H9 (cell line): ENCODE results near the gene TMCO4. TPM values are rescaled to one million over a fixed set of nuclear protein-coding genes. Genes with fewer than 3 reads are reported as not detected.

Source experiments
- DNase-seq: peaks from one replicate; pipeline ENCODE4 v3.0.0-alpha.2; 2017
- H2AFZ ChIP-seq: one replicate; pipeline ENCODE4 v1.6.1; 2013; ENCODE audit warnings: mild to moderate bottlenecking, low read length, control low read depth, moderate library complexity
- H2AK5ac ChIP-seq: 2 replicates; pipeline ENCODE4 v1.6.1; 2013; ENCODE audit warnings: low read length, control low read depth, mixed read lengths; ENCODE audit not compliant: insufficient read length
- H2BK120ac ChIP-seq: one replicate; pipeline ENCODE4 v1.6.1; 2013; ENCODE audit warnings: low read depth, mild to moderate bottlenecking, low read length, control low read depth, inconsistent platforms; ENCODE audit not compliant: poor library complexity, severe bottlenecking
- H2BK12ac ChIP-seq: 2 replicates; pipeline ENCODE4 v1.6.1; 2013; ENCODE audit warnings: low read length, control low read depth, mixed read lengths, low read depth; ENCODE audit not compliant: insufficient read length
- H2BK15ac ChIP-seq: 2 replicates; pipeline ENCODE4 v1.6.1; 2013; ENCODE audit warnings: low read depth, low read length, control low read depth
- H2BK20ac ChIP-seq: one replicate; pipeline ENCODE4 v1.6.1; 2013; ENCODE audit warnings: low read depth, mild to moderate bottlenecking, low read length, control low read depth, inconsistent platforms; ENCODE audit not compliant: poor library complexity, severe bottlenecking
- H2BK5ac ChIP-seq: 2 replicates; pipeline ENCODE4 v1.6.1; 2013; ENCODE audit warnings: low read length, control low read depth, mixed read lengths; ENCODE audit not compliant: insufficient read length
- H3K14ac ChIP-seq: 2 replicates; pipeline ENCODE4 v1.6.1; 2013; ENCODE audit warnings: low read length, control low read depth; ENCODE audit not compliant: insufficient read depth
- H3K18ac ChIP-seq: 2 replicates; pipeline ENCODE4 v1.6.1; 2013; ENCODE audit warnings: low read depth, mild to moderate bottlenecking, mixed read lengths, low read length, control low read depth; ENCODE audit not compliant: insufficient read length
- H3K23ac ChIP-seq: 2 replicates; pipeline ENCODE4 v1.6.1; 2013; ENCODE audit warnings: low read length, control low read depth, mixed read lengths, low read depth; ENCODE audit not compliant: insufficient read length
- H3K23me2 ChIP-seq: 2 replicates; pipeline ENCODE4 v1.6.1; 2013; ENCODE audit warnings: low read depth, mild to moderate bottlenecking, mixed read lengths, low read length, control low read depth; ENCODE audit not compliant: insufficient read length, poor library complexity, severe bottlenecking
- H3K27ac ChIP-seq: 2 replicates; pipeline ENCODE4 v1.5.1; 2013; ENCODE audit warnings: low read length, control low read depth, mixed read lengths, low read depth; ENCODE audit not compliant: insufficient read length
- H3K27me3 ChIP-seq: 2 replicates; pipeline ENCODE4 v1.6.1; 2013; ENCODE audit warnings: low read length, control low read depth, inconsistent platforms; ENCODE audit not compliant: insufficient read depth
- H3K4ac ChIP-seq: 2 replicates; pipeline ENCODE4 v1.6.1; 2013; ENCODE audit warnings: low read depth, mild to moderate bottlenecking, control low read depth, inconsistent platforms, low read length, moderate library complexity
- H3K4me1 ChIP-seq: 2 replicates; pipeline ENCODE4 v1.6.1; 2013; ENCODE audit warnings: low read length, control low read depth, inconsistent platforms; ENCODE audit not compliant: insufficient read depth
- H3K4me2 ChIP-seq: 2 replicates; pipeline ENCODE4 v1.6.1; 2013; ENCODE audit warnings: low read length, control low read depth, mixed read lengths; ENCODE audit not compliant: insufficient read length, insufficient read depth
- H3K56ac ChIP-seq: 2 replicates; pipeline ENCODE4 v1.6.1; 2013; ENCODE audit warnings: low read depth, mild to moderate bottlenecking, mixed read lengths, low read length, control low read depth; ENCODE audit not compliant: insufficient read length
- H3K79me1 ChIP-seq: 2 replicates; pipeline ENCODE4 v1.6.1; 2013; ENCODE audit warnings: low read depth, mild to moderate bottlenecking, moderate library complexity, low read length, control low read depth, inconsistent platforms; ENCODE audit not compliant: insufficient read depth, poor library complexity, severe bottlenecking
- H3K79me2 ChIP-seq: 2 replicates; pipeline ENCODE4 v1.6.1; 2013; ENCODE audit warnings: low read length, control low read depth, inconsistent platforms; ENCODE audit not compliant: insufficient read depth
- H3K9ac ChIP-seq: 2 replicates; pipeline ENCODE4 v1.6.1; 2013; ENCODE audit warnings: low read length, control low read depth, mixed read lengths; ENCODE audit not compliant: insufficient read length; ENCODE audit errors: extremely low read depth
- H3K9me3 ChIP-seq: one replicate; pipeline ENCODE4 v1.6.1; 2013; ENCODE audit warnings: low read depth, low read length, inconsistent platforms; ENCODE audit not compliant: control insufficient read depth
- H3T11ph ChIP-seq: one replicate; pipeline ENCODE4 v1.6.1; 2013; ENCODE audit warnings: mild to moderate bottlenecking, low read length, control low read depth, inconsistent platforms
- H4K20me1 ChIP-seq: one replicate; pipeline ENCODE4 v1.6.1; 2013; ENCODE audit not compliant: control insufficient read depth, insufficient read length, insufficient read depth
- H4K5ac ChIP-seq: 2 replicates; pipeline ENCODE4 v1.6.1; 2013; ENCODE audit warnings: low read depth, mild to moderate bottlenecking, mixed read lengths, low read length, control low read depth; ENCODE audit not compliant: insufficient read length
- H4K8ac ChIP-seq: replicated peaks from 2 replicates; pipeline ENCODE4 v1.6.1; 2013; ENCODE audit warnings: low read length, control low read depth, mixed read lengths, low read depth; ENCODE audit not compliant: insufficient read length
- H4K91ac ChIP-seq: 2 replicates; pipeline ENCODE4 v1.6.1; 2013; ENCODE audit warnings: low read depth, mild to moderate bottlenecking, moderate library complexity, mixed read lengths, low read length, control low read depth; ENCODE audit not compliant: insufficient read length
- H3K27ac Mint-ChIP-seq, 3 experiments: 2 replicates in 2 of 3; 3 replicates in 1 of 3; pipeline ENCODE4 v1.8.0; 2020 to 2021; ENCODE audit warnings: mixed read lengths in 3 of 3, mild to moderate bottlenecking in 1 of 3, moderate library complexity in 1 of 3
- H3K27me3 Mint-ChIP-seq: 2 replicates; pipeline ENCODE4 v1.8.0; 2021; ENCODE audit warnings: low read depth, mild to moderate bottlenecking, moderate library complexity, mixed read lengths
- H3K36me3 Mint-ChIP-seq, 3 experiments: 2 replicates in 2 of 3; 3 replicates in 1 of 3; pipeline ENCODE4 v1.8.0; 2020 to 2021; ENCODE audit warnings: low read depth in 3 of 3, mixed read lengths in 3 of 3; ENCODE audit not compliant: insufficient read depth in 1 of 3
- H3K4me1 Mint-ChIP-seq, 2 experiments: 2 replicates each; pipeline ENCODE4 v1.8.0; 2020; ENCODE audit warnings: mixed read lengths in 2 of 2
- H3K4me3 Mint-ChIP-seq, 2 experiments: 2 replicates in 1 of 2; 3 replicates in 1 of 2; pipeline ENCODE4 v1.8.0; 2020 to 2021; ENCODE audit warnings: mild to moderate bottlenecking in 2 of 2, mixed read lengths in 2 of 2, moderate library complexity in 1 of 2
- H3K9me3 Mint-ChIP-seq, 2 experiments: 2 replicates in 1 of 2; 3 replicates in 1 of 2; pipeline ENCODE4 v1.8.0; 2020; ENCODE audit warnings: mild to moderate bottlenecking in 2 of 2, mixed read lengths in 2 of 2, moderate library complexity in 1 of 2
- CTCF ChIP-seq: fragments of 200-600 bp; sonication (generic); conservative IDR thresholded peaks from 3 replicates; pipeline ENCODE4 v1.8.0; 2021; ENCODE audit warnings: antibody characterized with exemption, mild to moderate bottlenecking
- WGBS: extraction: QIAGEN DNeasy Blood & Tissue Kit; methylation state at CpG from one replicate; pipeline ENCODE4 v1.1.7; 2013; ENCODE audit warnings: missing lambda C conversion rate, low lambda C conversion rate, mixed read lengths; ENCODE audit not compliant: insufficient read length; ENCODE audit errors: extremely low coverage; 5-methylcytosine and 5-hydroxymethylcytosine counted together
- total RNA-seq: library from RNA; stranded (reverse); gene quantifications from 2 replicates; pipeline ENCODE4 v1.2.1, GENCODE V29; 2021

The TMCO4 gene
- total RNA-seq, 1 experiment from 2014 or later = 4.0 TPM

GRCh38 chr1:19794583-19794982, 5.1 kb downstream of the TMCO4 start:
- Histone ChIP-seq H3T11ph (no peak overlapping the region), H2BK15ac (no peak overlapping the region), H3K27ac (no peak overlapping the region), H2AFZ (no peak overlapping the region), H3K4ac (no peak overlapping the region), H4K8ac (no peak overlapping the region), H3K79me2 (no peaks in the 10 kb centered on the region), H2BK20ac (no peak overlapping the region), H3K4me2 (no peak overlapping the region), H3K14ac (no peak overlapping the region), H3K9me3 (no peaks in the 10 kb centered on the region), H3K9ac (no peak overlapping the region), H4K5ac (no peak overlapping the region), H2BK120ac (no peak overlapping the region), H3K23me2 (no peaks in the 10 kb centered on the region), H4K91ac (no peak overlapping the region), H3K56ac (no peak overlapping the region), H4K20me1 (no peaks in the 10 kb centered on the region), H2BK5ac (no peak overlapping the region), H3K4me1 (no peaks in the 10 kb centered on the region), H3K79me1 (no peaks in the 10 kb centered on the region), H2AK5ac (no peak overlapping the region), H3K18ac (no peak overlapping the region), H3K27me3 (no peaks in the 10 kb centered on the region; the same call in 1 of the 2 replicates), H2BK12ac (no peak overlapping the region), H3K23ac (no peak overlapping the region)
- Mint-ChIP-seq H3K9me3 (no peaks in the 10 kb centered on the region; a peak in 1 of 5 replicates), H3K4me1 (peaks cover 11 to 19% of the 10 kb centered on the region in 2 experiments), H3K4me3 (no peak overlapping the region), H3K27me3 (peaks cover 43% of the 10 kb centered on the region), H3K27ac (no peak overlapping the region), H3K36me3 (peaks cover 0 to 2% (median 0%) of the 10 kb centered on the region in 3 experiments; a peak in 2 of 7 replicates)
- DNase-seq = no peak
- TF ChIP-seq CTCF = no peak
- no CpG with 5 or more reads among the region's 4 CpGs for WGBS
